ENCODE data around the gene PPP2R1B. TPM values are rescaled to one million over a fixed set of nuclear protein-coding genes. Genes with fewer than 3 reads are reported as not detected.

Gene PPP2R1B
- total RNA-seq, 1 donor from 2014 or later = 44.5 TPM

- Histone ChIP-seq H3K27ac (ENCODE audit: low read depth, low read length) (peak overlapping the region; percentile 99), H2AFZ (ENCODE audit: low read depth, low read length) (peak overlapping the region; percentile 50), H3K4me1 (ENCODE audit: insufficient read depth, low read length) (peaks cover 46% of the 10 kb centered on the region), H3K9me3 (ENCODE audit: insufficient read depth, low read depth, low read length) (no peaks in the 10 kb centered on the region), H3K36me3 (ENCODE audit: insufficient read depth, low read length) (peaks cover 15% of the 10 kb centered on the region), H3K4me2 (ENCODE audit: low read length) (peak overlapping the region; percentile 81), H4K20me1 (ENCODE audit: insufficient read depth, low read length) (no peaks in the 10 kb centered on the region), H3K79me2 (ENCODE audit: insufficient read depth, low read length) (no peaks in the 10 kb centered on the region), H3K9ac (ENCODE audit: low read length) (peak overlapping the region; percentile 92), H3K27me3 (ENCODE audit: insufficient read depth, low read length) (no peaks in the 10 kb centered on the region), H3K4me3 (ENCODE audit: insufficient read depth, low read depth, low read length) (no peak overlapping the region)
- no peaks in the 10 kb centered on the region for H3K27me3 Mint-ChIP-seq (ENCODE audit: low read depth, unreplicated experiment)
- no peak for TF ChIP-seq EZH2 (IDR thresholded peaks at IDR 0.05; ENCODE audit: insufficient read depth, low read length)
- TF ChIP-seq, protein P1, sequence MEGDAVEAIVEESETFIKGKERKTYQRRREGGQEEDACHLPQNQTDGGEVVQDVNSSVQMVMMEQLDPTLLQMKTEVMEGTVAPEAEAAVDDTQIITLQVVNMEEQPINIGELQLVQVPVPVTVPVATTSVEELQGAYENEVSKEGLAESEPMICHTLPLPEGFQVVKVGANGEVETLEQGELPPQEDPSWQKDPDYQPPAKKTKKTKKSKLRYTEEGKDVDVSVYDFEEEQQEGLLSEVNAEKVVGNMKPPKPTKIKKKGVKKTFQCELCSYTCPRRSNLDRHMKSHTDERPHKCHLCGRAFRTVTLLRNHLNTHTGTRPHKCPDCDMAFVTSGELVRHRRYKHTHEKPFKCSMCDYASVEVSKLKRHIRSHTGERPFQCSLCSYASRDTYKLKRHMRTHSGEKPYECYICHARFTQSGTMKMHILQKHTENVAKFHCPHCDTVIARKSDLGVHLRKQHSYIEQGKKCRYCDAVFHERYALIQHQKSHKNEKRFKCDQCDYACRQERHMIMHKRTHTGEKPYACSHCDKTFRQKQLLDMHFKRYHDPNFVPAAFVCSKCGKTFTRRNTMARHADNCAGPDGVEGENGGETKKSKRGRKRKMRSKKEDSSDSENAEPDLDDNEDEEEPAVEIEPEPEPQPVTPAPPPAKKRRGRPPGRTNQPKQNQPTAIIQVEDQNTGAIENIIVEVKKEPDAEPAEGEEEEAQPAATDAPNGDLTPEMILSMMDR (IDR thresholded peaks at IDR 0.05; ENCODE audit: insufficient read depth, low read depth, low read length) = no peak
- H3K4me1 Mint-ChIP-seq (ENCODE audit: low read depth, unreplicated experiment) = peaks cover 40% of the 10 kb centered on the region
- DNase-seq (ENCODE audit: low read depth) (peak; percentile 87), FAIRE-seq (no peak)
- H3K27ac Mint-ChIP-seq (ENCODE audit: unreplicated experiment) = peak overlapping the region; percentile 95
- H3K36me3 Mint-ChIP-seq (ENCODE audit: low read depth, unreplicated experiment) = peaks cover 4% of the 10 kb centered on the region
- no peaks in the 10 kb centered on the region for H3K9me3 Mint-ChIP-seq (ENCODE audit: unreplicated experiment)
- H3K4me3 Mint-ChIP-seq (ENCODE audit: unreplicated experiment) = no peak overlapping the region
Observed at GRCh38 chr11:111736181-111736590, 30.0 kb downstream of the PPP2R1B start.

DNA sequence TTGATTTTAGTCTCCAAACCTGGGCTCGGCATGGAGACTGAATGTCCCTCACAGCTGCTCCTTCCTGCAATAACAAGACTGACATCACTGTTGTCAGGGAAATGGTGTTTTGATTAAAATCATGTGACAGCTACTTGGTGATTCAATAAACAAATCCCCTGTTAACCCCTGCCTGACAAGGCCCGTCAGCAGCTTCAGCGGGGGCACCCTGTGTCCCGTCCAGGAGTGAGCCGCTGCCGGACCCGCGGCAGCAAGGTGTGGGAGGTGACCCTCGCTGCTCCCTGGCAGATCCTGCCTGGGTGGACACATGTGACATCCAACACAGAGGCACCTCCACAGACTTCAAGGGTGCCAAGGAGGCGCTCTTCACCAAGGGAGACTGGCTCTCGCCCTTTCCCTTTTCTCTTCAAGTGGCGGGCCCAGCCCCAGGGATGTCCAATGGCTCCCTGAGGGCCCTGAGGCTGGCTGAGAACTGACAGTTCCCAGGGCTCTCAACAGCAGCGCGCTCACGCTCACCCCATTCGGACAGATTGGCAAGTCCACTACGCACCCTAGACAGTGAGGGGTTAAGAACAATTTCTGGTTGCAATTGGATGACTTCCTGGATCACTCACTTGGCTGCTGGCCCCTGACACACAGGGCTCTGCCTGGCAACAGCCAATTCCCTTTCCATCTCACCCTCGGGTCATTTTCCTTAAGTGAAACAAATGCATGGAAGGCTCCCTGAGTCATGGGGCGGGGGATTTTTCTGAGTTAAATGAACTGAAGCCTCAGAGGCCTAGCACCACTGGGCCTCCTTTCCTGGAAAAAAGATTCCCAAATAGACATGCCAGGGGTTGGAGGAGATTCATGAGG lies 30.7 kb downstream of the PPP2R1B start:
- Histone ChIP-seq H3K79me2 (ENCODE audit: insufficient read depth, low read length) (no peaks in the 10 kb centered on the region), H3K9me3 (ENCODE audit: insufficient read depth, low read depth, low read length) (no peaks in the 10 kb centered on the region), H3K27me3 (ENCODE audit: insufficient read depth, low read length) (no peaks in the 10 kb centered on the region), H3K4me3 (ENCODE audit: insufficient read depth, low read depth, low read length) (peak overlapping the region; percentile 45), H3K9ac (ENCODE audit: low read length) (peak overlapping the region; percentile 92), H3K27ac (ENCODE audit: low read depth, low read length) (peak overlapping the region; percentile 99), H3K4me1 (ENCODE audit: insufficient read depth, low read length) (peaks cover 51% of the 10 kb centered on the region), H4K20me1 (ENCODE audit: insufficient read depth, low read length) (no peaks in the 10 kb centered on the region), H3K4me2 (ENCODE audit: low read length) (peak overlapping the region; percentile 81), H3K36me3 (ENCODE audit: insufficient read depth, low read length) (peaks cover 11% of the 10 kb centered on the region), H2AFZ (ENCODE audit: low read depth, low read length) (peak overlapping the region; percentile 50)
- Mint-ChIP-seq H3K4me1 (ENCODE audit: low read depth, unreplicated experiment) (peaks cover 41% of the 10 kb centered on the region), H3K36me3 (ENCODE audit: low read depth, unreplicated experiment) (peaks cover 2% of the 10 kb centered on the region), H3K9me3 (ENCODE audit: unreplicated experiment) (no peaks in the 10 kb centered on the region), H3K27ac (ENCODE audit: unreplicated experiment) (peak overlapping the region; percentile 95), H3K27me3 (ENCODE audit: low read depth, unreplicated experiment) (no peaks in the 10 kb centered on the region), H3K4me3 (ENCODE audit: unreplicated experiment) (peak overlapping the region; percentile 54)
- TF ChIP-seq, protein P1 (IDR thresholded peaks at IDR 0.05; ENCODE audit: insufficient read depth, low read depth, low read length) = no peak
- no peak for TF ChIP-seq EZH2 (IDR thresholded peaks at IDR 0.05; ENCODE audit: insufficient read depth, low read length)
- peak; percentile 96 for FAIRE-seq
- peak; percentile 98 for DNase-seq (ENCODE audit: low read depth)

- Histone ChIP-seq H3K36me3 (ENCODE audit: insufficient read depth, low read length) (peaks cover 9% of the 10 kb centered on the region), H3K9me3 (ENCODE audit: insufficient read depth, low read depth, low read length) (no peaks in the 10 kb centered on the region), H3K27me3 (ENCODE audit: insufficient read depth, low read length) (no peaks in the 10 kb centered on the region), H3K27ac (ENCODE audit: low read depth, low read length) (peak overlapping the region; percentile 99), H2AFZ (ENCODE audit: low read depth, low read length) (no peak overlapping the region), H3K4me2 (ENCODE audit: low read length) (peak overlapping the region; percentile 81), H3K79me2 (ENCODE audit: insufficient read depth, low read length) (no peaks in the 10 kb centered on the region), H3K9ac (ENCODE audit: low read length) (peak overlapping the region; percentile 92), H3K4me1 (ENCODE audit: insufficient read depth, low read length) (peaks cover 57% of the 10 kb centered on the region), H3K4me3 (ENCODE audit: insufficient read depth, low read depth, low read length) (no peak overlapping the region), H4K20me1 (ENCODE audit: insufficient read depth, low read length) (no peaks in the 10 kb centered on the region)
- H3K4me1 Mint-ChIP-seq (ENCODE audit: low read depth, unreplicated experiment) = peaks cover 46% of the 10 kb centered on the region
- H3K4me3 Mint-ChIP-seq (ENCODE audit: unreplicated experiment) = peak overlapping the region; percentile 54
- H3K27ac Mint-ChIP-seq (ENCODE audit: unreplicated experiment) = peak overlapping the region; percentile 95
- DNase-seq (ENCODE audit: low read depth) = no peak
- no peak for TF ChIP-seq EZH2 (IDR thresholded peaks at IDR 0.05; ENCODE audit: insufficient read depth, low read length)
- TF ChIP-seq, protein P1 (IDR thresholded peaks at IDR 0.05; ENCODE audit: insufficient read depth, low read depth, low read length) = no peak
- H3K27me3 Mint-ChIP-seq (ENCODE audit: low read depth, unreplicated experiment) = no peaks in the 10 kb centered on the region
- no peaks in the 10 kb centered on the region for H3K9me3 Mint-ChIP-seq (ENCODE audit: unreplicated experiment)
- H3K36me3 Mint-ChIP-seq (ENCODE audit: low read depth, unreplicated experiment) = peaks cover 2% of the 10 kb centered on the region
- FAIRE-seq = no peak
Observed at GRCh38 chr11:111734954-111735261, 31.3 kb downstream of the PPP2R1B start.

Data from astrocyte (in vitro differentiated cells and primary cell).